AG09309 (cell line): ENCODE results near the gene IL17A.

Experiments
- DNase-seq: peaks from one replicate; pipeline ENCODE4 v3.0.0-alpha.2; 2010; ENCODE audit warnings: low read depth
- H3K4me3 ChIP-seq: 2 replicates; pipeline ENCODE4 v1.5.1; 2011; ENCODE audit warnings: mild to moderate bottlenecking, low read depth, low read length, moderate library complexity; ENCODE audit not compliant: control insufficient read depth
- CTCF ChIP-seq: IDR thresholded peaks from 2 replicates; pipeline ENCODE4 v1.5.1; 2011; ENCODE audit warnings: mild to moderate bottlenecking, low read depth, low read length, inconsistent platforms; ENCODE audit not compliant: insufficient read depth, control insufficient read depth; ENCODE audit errors: missing control alignments

Gene IL17A

GRCh38 chr6:52152711-52153160 is 33.4 kb upstream of the IL17A start:
- TF ChIP-seq CTCF: no peak

DNA sequence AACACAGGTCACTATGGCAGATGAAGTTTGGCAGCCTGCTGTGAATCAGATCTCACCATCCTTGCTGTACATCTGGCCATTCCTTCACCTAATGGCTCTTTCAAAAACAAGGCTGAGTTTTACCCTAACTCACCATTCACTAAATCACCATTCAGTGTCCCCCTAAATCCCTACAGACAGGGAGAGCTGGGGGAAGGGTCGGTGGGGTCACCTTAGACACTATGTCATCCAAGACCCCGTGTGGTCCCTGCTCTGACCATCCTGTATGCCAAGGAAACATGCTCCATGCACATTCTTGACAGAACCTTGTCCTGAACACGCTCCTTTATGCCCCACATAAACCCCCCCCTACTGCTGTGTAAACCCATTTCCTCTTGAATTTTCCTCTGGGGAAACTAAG is 31.8 kb upstream of the IL17A start:
- no peak for DNase-seq
- no peak overlapping the region for H3K4me3 ChIP-seq
- TF ChIP-seq CTCF: no peak

More at GRCh38 chr6:52152711-52153160, 33.4 kb upstream of the IL17A start:
- DNase-seq: no peak
- no peak overlapping the region for H3K4me3 ChIP-seq

- no peak for TF ChIP-seq CTCF
- DNase-seq: no peak
- H3K4me3 ChIP-seq: no peak overlapping the region
Measured at GRCh38 chr6:52155791-52156576, 30.2 kb upstream of the IL17A start.

- H3K4me3 ChIP-seq: no peak overlapping the region
- TF ChIP-seq CTCF: no peak
- no peak for DNase-seq
Measured at GRCh38 chr6:52157301-52157941, 28.8 kb upstream of the IL17A start.

DNA sequence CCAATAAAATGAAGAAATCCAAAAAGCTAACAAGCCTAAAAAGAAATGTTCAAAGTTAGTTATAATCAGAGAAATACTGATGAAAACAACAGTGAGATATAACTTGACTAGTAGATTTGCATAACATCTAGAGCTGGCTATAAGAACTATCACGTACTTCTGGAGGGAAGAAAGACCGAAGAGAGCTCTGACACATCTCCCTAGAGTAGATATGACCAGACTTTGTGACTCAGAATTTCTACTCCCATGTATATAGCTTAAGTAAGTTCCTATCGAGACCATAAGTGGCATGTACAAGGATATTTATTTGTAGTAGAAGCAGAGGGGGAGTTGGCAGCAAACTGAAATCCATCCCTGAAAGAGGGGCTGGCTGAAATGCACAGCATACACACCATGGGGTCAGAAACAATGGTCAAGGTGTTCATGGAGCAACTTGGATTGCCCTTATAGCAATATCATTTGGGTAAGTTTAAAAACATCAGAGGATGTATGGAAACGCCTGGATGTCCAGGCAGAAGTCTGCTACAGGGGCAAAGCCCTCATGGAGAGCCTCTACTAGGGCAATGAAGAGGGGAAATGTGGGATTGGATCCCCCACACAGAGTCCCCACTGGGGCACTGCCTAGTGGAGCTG is 25.6 kb upstream of the IL17A start:
- no peak for DNase-seq
- H3K4me3 ChIP-seq: no peak overlapping the region
- no peak for TF ChIP-seq CTCF

GRCh38 chr6:52161689-52162438 is 24.3 kb upstream of the IL17A start:
- TF ChIP-seq CTCF: no peak
- no peak for DNase-seq
- no peak overlapping the region for H3K4me3 ChIP-seq
